Upper lobe of right lung (tissue), 1 donor: ENCODE results near the gene GPR107. TPM values are rescaled to one million over a fixed set of nuclear protein-coding genes. Genes with fewer than 3 reads are reported as not detected.

Experiments used
- ATAC-seq: fragments of 200-7000 bp; cut with Tn5 transposase; one replicate; pipeline ENCODE4 v1.9.1; 2020; ENCODE audit warnings: mild to moderate bottlenecking, moderate library complexity
- DNase-seq: peaks from one replicate; pipeline ENCODE4 v3.0.0-alpha.2; 2020
- H3K27ac ChIP-seq: fragments of 200-600 bp; one replicate; pipeline ENCODE4 v1.8.0; 2022
- H3K27me3 ChIP-seq: fragments of 200-600 bp; one replicate; pipeline ENCODE4 v1.8.0; 2022; ENCODE audit warnings: mild to moderate bottlenecking
- H3K36me3 ChIP-seq: fragments of 200-600 bp; one replicate; pipeline ENCODE4 v1.8.0; 2022
- H3K4me1 ChIP-seq: fragments of 200-600 bp; one replicate; pipeline ENCODE4 v1.8.0; 2022
- H3K4me3 ChIP-seq: fragments of 200-600 bp; one replicate; pipeline ENCODE4 v1.8.0; 2022; ENCODE audit warnings: mild to moderate bottlenecking
- H3K9me3 ChIP-seq: fragments of 200-600 bp; one replicate; pipeline ENCODE4 v1.8.0; 2022
- CTCF ChIP-seq: fragments of 200-600 bp; IDR thresholded peaks from one replicate; pipeline ENCODE4 v1.8.0; 2022; ENCODE audit warnings: antibody characterized with exemption
- intact Hi-C: fragments of 100-400 bp; cut with DNase I; formaldehyde crosslinking; loops from one replicate; pipeline ENCODE4 v1.11.0; 2022
- total RNA-seq: library from RNA; stranded (reverse); fragmentation: NEBNext Ultra II Directional; extraction: Animal tissue kit (Norgen Biotek cat#: 25700); gene quantifications from one replicate; pipeline ENCODE4 v1.2.1, GENCODE V29; 2021
- donor health status: DM: no; HTN: yes; CAD: no; lungs with severe emphysema.

Gene GPR107
- total RNA-seq, 1 donor from 2014 or later = 39.3 TPM

GRCh38 chr9:130149031-130149430 lies 95.3 kb downstream of the GPR107 start:
- intact Hi-C loops = no loop called here
- no peak for TF ChIP-seq CTCF
- no peaks in the 10 kb centered on the region for H3K9me3 ChIP-seq

GRCh38 chr9:130149654-130150286 lies 96.1 kb downstream of the GPR107 start:
- Histone ChIP-seq H3K36me3 (no peaks in the 10 kb centered on the region), H3K4me1 (no peaks in the 10 kb centered on the region), H3K4me3 (no peak overlapping the region), H3K9me3 (no peaks in the 10 kb centered on the region), H3K27me3 (peaks cover 17% of the 10 kb centered on the region), H3K27ac (no peak overlapping the region)
- intact Hi-C loops = no loop called here
- DNase-seq (no peak), ATAC-seq (no peak)
- TF ChIP-seq CTCF = no peak

More at GRCh38 chr9:130149031-130149430, 95.3 kb downstream of the GPR107 start:
- Histone ChIP-seq H3K4me3 (no peak overlapping the region), H3K36me3 (no peaks in the 10 kb centered on the region), H3K27me3 (peaks cover 17% of the 10 kb centered on the region), H3K27ac (no peak overlapping the region), H3K4me1 (peaks cover 3% of the 10 kb centered on the region)
- ATAC-seq = no peak
- DNase-seq = no peak

- Histone ChIP-seq H3K9me3 (no peaks in the 10 kb centered on the region), H3K36me3 (no peaks in the 10 kb centered on the region), H3K27me3 (peaks cover 17% of the 10 kb centered on the region), H3K4me1 (no peaks in the 10 kb centered on the region), H3K4me3 (no peak overlapping the region), H3K27ac (no peak overlapping the region)
- TF ChIP-seq CTCF = no peak
- ATAC-seq (no peak), DNase-seq (no peak)
- intact Hi-C loops = no loop called here
Measured at GRCh38 chr9:130150779-130151382, 97.2 kb downstream of the GPR107 start.

DNA sequence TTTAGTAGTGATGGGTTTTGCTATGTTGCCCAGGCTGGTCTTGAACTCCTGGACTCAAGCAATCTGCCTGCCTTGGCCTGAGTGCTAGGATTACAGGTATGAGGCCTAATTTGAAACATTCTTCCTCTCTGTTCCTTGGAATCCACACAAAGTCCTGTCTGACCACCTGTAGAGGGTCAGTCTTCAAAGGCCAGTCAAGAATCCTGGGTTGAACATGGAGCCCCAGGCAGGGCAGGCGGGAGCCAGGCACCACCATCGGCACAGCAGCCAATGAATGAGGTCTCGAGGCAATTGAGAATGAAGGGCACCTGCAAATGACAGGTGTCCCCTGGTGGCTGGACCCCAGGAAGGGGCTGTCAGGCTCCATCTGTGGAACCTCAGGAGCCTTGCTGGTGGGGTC lies 101.1 kb downstream of the GPR107 start:
- H3K4me1 ChIP-seq = no peaks in the 10 kb centered on the region
- H3K4me3 ChIP-seq = no peak overlapping the region
- DNase-seq = no peak
- H3K27me3 ChIP-seq = no peaks in the 10 kb centered on the region
- H3K36me3 ChIP-seq = no peaks in the 10 kb centered on the region
- no peak overlapping the region for H3K27ac ChIP-seq
- TF ChIP-seq CTCF = no peak
- intact Hi-C loops = no loop called here
- no peaks in the 10 kb centered on the region for H3K9me3 ChIP-seq
- no peak for ATAC-seq

DNA sequence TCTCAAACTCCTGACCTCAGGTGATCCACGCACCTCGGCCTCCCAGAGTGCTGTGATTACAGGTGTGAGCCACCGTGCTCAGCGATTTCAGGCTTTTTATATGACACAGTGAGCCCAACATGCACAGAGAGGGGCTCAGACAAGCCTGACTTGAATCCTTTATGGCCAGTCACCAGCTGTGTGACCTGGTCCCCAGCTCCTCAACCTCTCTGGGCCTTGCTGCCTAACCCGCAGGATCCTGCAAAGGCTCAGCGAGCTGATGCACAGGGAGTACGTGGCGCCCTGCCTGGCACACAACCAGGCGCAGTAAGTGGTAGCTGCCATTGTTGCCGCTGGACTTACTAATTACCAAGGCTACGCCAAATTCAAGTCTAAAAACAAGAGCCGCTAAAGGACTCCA lies 101.9 kb downstream of the GPR107 start:
- intact Hi-C loops = no loop called here
- DNase-seq (no peak), ATAC-seq (no peak)
- H3K36me3 ChIP-seq = no peaks in the 10 kb centered on the region
- H3K27me3 ChIP-seq = no peaks in the 10 kb centered on the region
- TF ChIP-seq CTCF = no peak
- no peak overlapping the region for H3K27ac ChIP-seq
- H3K9me3 ChIP-seq = no peaks in the 10 kb centered on the region
- no peak overlapping the region for H3K4me3 ChIP-seq
- no peaks in the 10 kb centered on the region for H3K4me1 ChIP-seq
